PC-9 (cell line): ENCODE results near the gene TRABD2B. TPM values are rescaled to one million over a fixed set of nuclear protein-coding genes. Genes with fewer than 3 reads are reported as not detected.

Experiments
- BruUV-seq: library from RNA; stranded (reverse); fragments of 400-500 nt; replicated peaks from 2 replicates; lab custom pipeline; 2021; lab: Mats Ljungman, UMichigan
- CTCF ChIA-PET: fragments of 300-600 bp; sonication (Branson Sonifier 250); formaldehyde crosslinking; loops from one replicate; lab custom pipeline; 2022; ENCODE audit warnings: antibody characterized with exemption; lab: Charles Lee
- POLR2A ChIA-PET: fragments of 300-600 bp; sonication (Branson Sonifier 250); formaldehyde crosslinking; loops from one replicate; lab custom pipeline; 2022; ENCODE audit warnings: antibody characterized with exemption; ENCODE audit not compliant: unreplicated experiment; lab: Charles Lee
- DNase-seq, 2 experiments: peaks; one replicate each; pipeline versions ENCODE4 v3.0.0 to v3.0.0-alpha.2; 2015 to 2022; ENCODE audit warnings: mixed read lengths in 1 of 2
- H2AFZ ChIP-seq: fragments of 200-600 bp; sonication (generic); 2 replicates; pipeline ENCODE4 v1.8.1; 2017; ENCODE audit warnings: antibody characterized with exemption
- H3F3A ChIP-seq: fragments of 200-600 bp; sonication (generic); 2 replicates; pipeline ENCODE4 v1.8.1; 2017; ENCODE audit warnings: antibody characterized with exemption, mild to moderate bottlenecking, low read depth; ENCODE audit not compliant: insufficient read depth
- H3K27ac ChIP-seq: fragments of 200-600 bp; sonication (generic); 2 replicates; pipeline ENCODE4 v1.6.1; 2016; ENCODE audit warnings: mixed run types
- H3K27me3 ChIP-seq: fragments of 200-600 bp; sonication (generic); 2 replicates; pipeline ENCODE4 v1.6.1; 2016; ENCODE audit warnings: low read depth, mixed run types; ENCODE audit not compliant: insufficient read depth
- H3K36me3 ChIP-seq: fragments of 200-600 bp; sonication (generic); 2 replicates; pipeline ENCODE4 v1.6.1; 2016; ENCODE audit warnings: low read depth, mixed run types
- H3K4me1 ChIP-seq: fragments of 200-600 bp; sonication (generic); replicated peaks from 2 replicates; pipeline ENCODE4 v1.6.1; 2016; ENCODE audit warnings: mixed run types; ENCODE audit not compliant: insufficient read depth
- H3K4me2 ChIP-seq: fragments of 200-600 bp; sonication (generic); 2 replicates; pipeline ENCODE4 v1.6.1; 2017; ENCODE audit warnings: mixed run types
- H3K4me3 ChIP-seq: fragments of 200-600 bp; sonication (generic); 2 replicates; pipeline ENCODE4 v1.6.1; 2016; ENCODE audit warnings: mixed run types
- H3K79me2 ChIP-seq: fragments of 200-600 bp; sonication (generic); 2 replicates; pipeline ENCODE4 v1.6.1; 2017; ENCODE audit warnings: low read depth, mixed run types
- H3K9me2 ChIP-seq: fragments of 200-600 bp; sonication (generic); 2 replicates; pipeline ENCODE4 v1.8.1; 2017; ENCODE audit warnings: mild to moderate bottlenecking; ENCODE audit not compliant: insufficient read depth
- H3K9me3 ChIP-seq: fragments of 200-600 bp; sonication (generic); 2 replicates; pipeline ENCODE4 v1.8.1; 2016; ENCODE audit warnings: low read depth; ENCODE audit not compliant: insufficient read depth
- H4K20me1 ChIP-seq: fragments of 200-600 bp; sonication (generic); 2 replicates; pipeline ENCODE4 v1.8.1; 2017; ENCODE audit not compliant: insufficient read depth
- EZH2 ChIP-seq: fragments of 200-600 bp; sonication (generic); IDR thresholded peaks from 2 replicates; pipeline ENCODE4 v1.8.0; 2017; ENCODE audit warnings: antibody characterized with exemption, low read depth
- intact Hi-C: fragments of 100-400 bp; cut with micrococcal nuclease; formaldehyde crosslinking; loops from one replicate; pipeline ENCODE4 v1.10.0; 2022; ENCODE audit not compliant: unreplicated experiment
- total RNA-seq: library from RNA; stranded (reverse); gene quantifications from 2 replicates; pipeline ENCODE4 v1.2.3, GENCODE V29; 2021
- TF ChIP-seq, protein P1 (sequence below): fragments of 200-600 bp; sonication (generic); conservative IDR thresholded peaks from 2 replicates; pipeline ENCODE4 v1.6.1; 2017; ENCODE audit warnings: mixed run types, antibody characterized with exemption, mild to moderate bottlenecking, moderate library complexity

Gene TRABD2B
- total RNA-seq, 1 experiment from 2014 or later: not detected

DNA sequence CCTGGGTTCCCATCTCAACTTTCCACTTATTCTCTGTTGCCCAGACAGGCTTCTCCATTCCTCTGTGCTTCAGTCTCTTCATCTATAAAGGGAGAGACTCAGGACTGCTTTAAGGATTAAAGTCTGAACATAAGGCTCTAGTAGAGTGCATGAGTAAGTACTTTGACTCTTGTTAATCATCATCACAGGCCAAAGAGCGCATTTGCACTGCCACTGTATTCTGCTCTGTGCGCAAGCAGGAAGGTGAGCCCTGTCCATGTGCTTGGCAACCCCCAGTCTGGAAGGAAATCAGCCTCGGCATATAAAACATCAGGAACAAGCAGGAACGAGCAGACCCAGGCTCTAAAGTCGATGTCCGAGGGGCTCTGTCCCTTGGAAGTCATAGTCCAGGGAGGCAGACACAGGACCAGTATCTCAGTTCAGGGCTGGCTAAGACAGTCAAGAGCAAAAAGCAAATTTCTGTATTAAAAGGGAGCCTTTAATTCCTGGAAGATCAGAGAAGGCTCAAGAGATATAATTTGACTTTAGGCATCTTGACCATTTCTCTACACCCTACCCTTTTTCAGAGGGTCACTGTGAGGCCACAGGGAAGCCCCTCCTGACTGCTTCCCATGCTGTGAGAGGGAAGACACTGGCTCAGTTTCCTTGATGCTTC is 131.2 kb downstream of the TRABD2B start:
- no peaks in the 10 kb centered on the region for H3K27me3 ChIP-seq
- no peaks in the 10 kb centered on the region for H3F3A ChIP-seq
- H3K4me2 ChIP-seq: no peak overlapping the region
- 0 out of 2 replicates have a peak, but pooled peaks cover 8% of the 10 kb centered on the region for H3K9me2 ChIP-seq
- TF ChIP-seq, protein P1, sequence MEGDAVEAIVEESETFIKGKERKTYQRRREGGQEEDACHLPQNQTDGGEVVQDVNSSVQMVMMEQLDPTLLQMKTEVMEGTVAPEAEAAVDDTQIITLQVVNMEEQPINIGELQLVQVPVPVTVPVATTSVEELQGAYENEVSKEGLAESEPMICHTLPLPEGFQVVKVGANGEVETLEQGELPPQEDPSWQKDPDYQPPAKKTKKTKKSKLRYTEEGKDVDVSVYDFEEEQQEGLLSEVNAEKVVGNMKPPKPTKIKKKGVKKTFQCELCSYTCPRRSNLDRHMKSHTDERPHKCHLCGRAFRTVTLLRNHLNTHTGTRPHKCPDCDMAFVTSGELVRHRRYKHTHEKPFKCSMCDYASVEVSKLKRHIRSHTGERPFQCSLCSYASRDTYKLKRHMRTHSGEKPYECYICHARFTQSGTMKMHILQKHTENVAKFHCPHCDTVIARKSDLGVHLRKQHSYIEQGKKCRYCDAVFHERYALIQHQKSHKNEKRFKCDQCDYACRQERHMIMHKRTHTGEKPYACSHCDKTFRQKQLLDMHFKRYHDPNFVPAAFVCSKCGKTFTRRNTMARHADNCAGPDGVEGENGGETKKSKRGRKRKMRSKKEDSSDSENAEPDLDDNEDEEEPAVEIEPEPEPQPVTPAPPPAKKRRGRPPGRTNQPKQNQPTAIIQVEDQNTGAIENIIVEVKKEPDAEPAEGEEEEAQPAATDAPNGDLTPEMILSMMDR: no peak
- TF ChIP-seq EZH2: no peak
- H3K36me3 ChIP-seq: no peaks in the 10 kb centered on the region
- H3K79me2 ChIP-seq: no peaks in the 10 kb centered on the region
- ChIA-PET POLR2A (no interaction called here), CTCF (no interaction called here)
- no peaks in the 10 kb centered on the region for H4K20me1 ChIP-seq
- DNase-seq: no peak
- H3K4me1 ChIP-seq: no peaks in the 10 kb centered on the region
- intact Hi-C loops: no loop called here
- no peak overlapping the region for H3K27ac ChIP-seq
- H2AFZ ChIP-seq: no peak overlapping the region
- no TSS peak for BruUV-seq
- no peaks in the 10 kb centered on the region; the same call in 1 of the 2 replicates for H3K9me3 ChIP-seq
- no peak overlapping the region for H3K4me3 ChIP-seq

- BruUV-seq: no TSS peak
- Histone ChIP-seq H3K4me2 (no peak overlapping the region), H3K27me3 (no peaks in the 10 kb centered on the region), H3K4me1 (no peaks in the 10 kb centered on the region), H3K4me3 (no peak overlapping the region), H3F3A (no peaks in the 10 kb centered on the region), H3K27ac (no peak overlapping the region), H3K9me2 (0 out of 2 replicates have a peak, but pooled peaks cover 8% of the 10 kb centered on the region), H2AFZ (no peak overlapping the region), H3K79me2 (no peaks in the 10 kb centered on the region), H3K36me3 (no peaks in the 10 kb centered on the region), H4K20me1 (no peaks in the 10 kb centered on the region), H3K9me3 (no peaks in the 10 kb centered on the region; the same call in 1 of the 2 replicates)
- TF ChIP-seq, protein P1: no peak
- no peak for TF ChIP-seq EZH2
- DNase-seq: no peak
- ChIA-PET CTCF (no interaction called here), POLR2A (no interaction called here)
- intact Hi-C loops: no loop called here
Measured at GRCh38 chr1:47859092-47859743, 138.0 kb downstream of the TRABD2B start.

- TF ChIP-seq, protein P1: no peak
- TF ChIP-seq EZH2: no peak
- Histone ChIP-seq H3F3A (no peaks in the 10 kb centered on the region), H3K4me2 (no peak overlapping the region), H3K4me1 (no peaks in the 10 kb centered on the region), H3K9me3 (no peaks in the 10 kb centered on the region), H3K27me3 (no peaks in the 10 kb centered on the region), H3K36me3 (no peaks in the 10 kb centered on the region), H3K79me2 (no peaks in the 10 kb centered on the region), H3K4me3 (no peak overlapping the region), H2AFZ (no peak overlapping the region), H3K9me2 (no peaks in the 10 kb centered on the region), H4K20me1 (no peaks in the 10 kb centered on the region), H3K27ac (no peak overlapping the region)
- ChIA-PET CTCF (no interaction called here), POLR2A (no interaction called here)
- DNase-seq: no peak
- no TSS peak for BruUV-seq
- intact Hi-C loops: no loop called here
Measured at GRCh38 chr1:47856996-47857395, 140.2 kb downstream of the TRABD2B start.
